ENCODE measurements around the gene SMAD6. TPM values are rescaled to one million over a fixed set of nuclear protein-coding genes. Genes with fewer than 3 reads are reported as not detected.

The SMAD6 gene
- total RNA-seq, 1 experiment from 2014 or later, result 2.0 TPM

DNA sequence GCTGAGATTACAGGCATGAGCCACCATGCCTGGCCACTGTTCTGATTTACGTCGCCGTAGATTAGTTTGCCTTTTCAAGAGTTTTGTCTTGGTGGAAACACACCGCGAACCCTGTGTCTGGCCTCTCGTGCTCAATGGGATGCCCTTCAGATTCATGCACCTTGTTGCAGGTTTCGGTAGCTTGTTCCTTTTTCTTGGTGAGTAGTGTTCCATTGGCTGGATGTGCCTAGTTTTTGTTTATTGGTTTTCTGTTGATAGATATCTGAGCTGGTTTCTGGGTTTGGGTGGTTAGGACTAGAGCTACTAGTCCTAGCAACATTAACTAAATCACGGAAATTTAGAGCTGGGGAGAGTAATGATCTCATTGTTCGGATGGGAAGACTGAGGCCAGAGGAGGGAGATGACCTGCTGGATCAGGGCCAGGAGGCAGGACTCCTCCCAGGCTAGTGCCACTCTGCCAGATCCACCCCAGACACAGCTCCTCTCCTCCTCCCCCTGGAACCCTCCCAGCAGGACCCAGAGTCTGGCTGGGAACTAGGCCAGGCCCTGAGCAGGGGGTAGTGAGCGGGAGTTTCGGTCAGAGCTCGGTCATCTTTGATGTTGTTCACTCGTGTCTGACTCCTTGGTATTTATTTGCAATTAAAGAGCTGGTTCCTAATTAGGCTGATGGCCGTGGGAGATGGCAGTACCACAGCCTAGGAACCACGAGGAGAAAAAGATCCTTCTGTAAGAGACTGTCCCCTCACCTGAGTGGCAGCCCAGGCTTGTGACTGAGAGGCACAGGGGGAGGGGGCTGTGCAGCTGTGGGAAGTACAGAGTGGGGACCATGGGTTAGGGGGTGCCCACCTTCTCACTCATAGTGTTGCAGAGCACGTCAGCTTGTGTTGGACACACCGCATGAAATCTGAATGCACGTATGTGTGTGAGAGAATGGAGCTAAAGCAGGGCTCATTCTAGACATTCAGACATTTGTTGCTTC is 73.4 kb downstream of the SMAD6 start:
- no peak for DNase-seq (ENCODE audit: low read depth)

DNA sequence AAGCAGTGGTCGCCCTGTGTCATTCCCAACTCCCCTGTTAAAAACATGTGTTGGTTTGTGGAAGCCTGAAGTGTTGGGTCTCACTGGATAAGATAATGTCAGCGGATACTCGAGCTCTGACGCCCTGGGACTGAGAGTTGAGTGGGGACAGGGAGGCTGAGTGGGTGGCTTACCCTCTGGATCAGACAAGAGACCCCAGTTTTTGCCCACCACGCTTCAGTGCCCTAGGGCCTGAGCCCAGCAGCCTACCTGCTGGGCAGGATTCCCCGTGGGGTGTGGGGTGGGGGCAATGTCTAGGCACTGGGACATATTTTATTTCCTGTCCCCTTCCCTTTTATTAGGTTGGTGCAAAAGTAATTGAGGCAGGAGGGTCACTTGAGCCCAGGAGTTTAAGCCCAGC is 75.0 kb downstream of the SMAD6 start:
- DNase-seq (ENCODE audit: low read depth), result no peak

DNA sequence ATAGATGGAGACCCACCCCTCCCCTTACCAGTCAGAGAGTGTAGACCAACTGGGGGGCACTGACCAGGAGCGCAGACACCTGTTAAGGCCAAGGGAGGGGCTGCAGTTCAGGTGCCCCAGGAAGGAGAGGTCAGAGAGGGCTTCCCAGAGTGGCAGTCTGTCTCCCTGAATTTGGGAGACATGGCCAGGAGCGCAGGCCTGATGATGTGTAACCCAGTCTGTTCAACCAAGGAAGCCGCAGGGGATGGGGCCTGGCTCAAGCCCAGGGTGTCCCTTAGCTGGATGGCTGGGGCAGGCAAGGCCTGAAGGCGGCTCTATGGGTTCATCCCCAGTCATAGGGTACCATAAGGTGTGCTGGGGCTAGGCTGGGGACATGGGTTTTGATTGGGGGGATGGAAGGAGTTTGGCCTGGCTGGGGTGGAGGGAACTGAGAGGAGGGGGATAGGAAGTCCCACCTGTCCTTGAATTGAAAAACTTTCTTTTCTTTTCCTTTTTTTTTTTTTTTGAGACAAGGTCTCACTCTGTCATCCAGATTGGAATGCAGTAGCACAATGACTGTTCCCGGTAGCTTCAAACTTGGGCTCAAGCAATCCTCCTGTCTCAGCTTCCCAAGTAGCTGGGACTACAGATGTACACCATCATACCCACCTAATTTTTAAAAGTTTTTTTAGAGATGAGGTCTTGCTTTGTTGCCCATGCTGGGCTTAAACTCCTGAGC is 75.7 kb downstream of the SMAD6 start:
- no peak for DNase-seq (ENCODE audit: low read depth)

DNA sequence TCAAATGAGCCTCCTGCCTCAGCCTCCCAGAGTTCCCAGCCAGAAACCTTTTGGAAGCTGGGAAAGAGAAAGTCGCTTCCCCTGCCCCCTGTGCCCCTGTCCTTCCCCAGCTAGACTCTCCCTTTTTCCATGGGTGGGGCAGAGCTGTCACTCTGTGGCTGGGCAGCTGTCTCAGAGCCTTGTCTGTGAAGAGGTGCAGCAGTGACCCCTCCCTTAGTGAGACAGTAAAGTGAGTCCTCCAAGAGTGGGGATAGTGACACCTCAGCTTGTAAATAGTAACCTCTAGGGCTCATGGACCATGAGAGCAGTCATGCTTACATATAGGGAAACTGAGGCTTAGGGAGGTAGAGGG is 76.3 kb downstream of the SMAD6 start:
- no peak for DNase-seq (ENCODE audit: low read depth)

DNA sequence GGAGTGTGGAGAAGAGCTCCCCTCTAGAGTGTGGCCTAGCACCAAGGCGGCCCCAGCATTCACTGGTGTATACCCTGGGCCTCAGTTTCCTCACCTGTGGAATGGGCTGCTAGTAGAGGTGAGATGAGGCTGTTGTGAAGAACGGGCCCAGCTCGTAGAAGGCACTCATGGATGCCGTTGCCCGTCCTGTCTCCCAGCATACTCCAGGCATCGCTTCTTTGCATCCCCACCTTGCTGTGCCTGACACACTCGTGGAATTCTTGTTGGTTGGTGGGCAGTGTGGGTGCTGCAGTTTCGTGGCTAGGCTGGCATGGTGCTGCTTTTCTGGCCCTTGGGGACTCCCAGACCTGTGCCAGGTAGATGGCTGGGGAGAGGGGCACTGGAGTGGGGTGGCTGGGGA is 76.7 kb downstream of the SMAD6 start:
- no peak for DNase-seq (ENCODE audit: low read depth)

DNA sequence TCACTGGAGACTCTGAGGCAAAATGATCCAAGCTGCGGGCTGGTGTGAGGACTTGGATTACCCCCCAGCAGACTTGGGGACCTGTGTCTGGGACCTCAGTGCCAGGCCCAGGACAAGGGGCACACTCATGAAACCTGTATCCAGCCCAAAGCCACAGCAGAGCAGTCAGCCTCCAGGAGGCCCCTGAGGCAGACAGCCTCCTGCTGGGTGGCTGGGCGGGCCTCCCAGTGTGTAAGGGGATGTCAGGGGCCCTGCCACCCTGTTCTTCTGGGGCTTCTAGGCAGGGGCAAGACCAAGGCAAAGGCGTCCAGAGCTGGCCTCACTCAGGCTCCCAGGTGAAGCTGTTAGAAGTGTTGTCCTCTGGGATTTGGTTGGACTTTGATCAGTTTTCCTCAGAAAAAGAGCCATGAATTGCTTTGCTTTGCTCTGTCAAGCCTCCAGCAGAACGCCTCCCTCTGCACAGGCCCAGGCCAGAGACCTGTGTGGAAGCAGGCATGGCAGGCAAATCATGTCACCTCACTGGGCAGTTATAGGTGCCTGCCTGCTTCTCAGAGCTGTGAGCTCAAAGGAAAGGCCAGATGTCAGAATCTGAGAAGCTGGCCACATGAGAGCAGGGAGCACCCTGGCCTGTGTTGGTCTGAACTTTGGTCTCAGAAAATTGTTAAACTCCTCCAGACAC is 77.4 kb downstream of the SMAD6 start:
- no peak for DNase-seq (ENCODE audit: low read depth)

DNA sequence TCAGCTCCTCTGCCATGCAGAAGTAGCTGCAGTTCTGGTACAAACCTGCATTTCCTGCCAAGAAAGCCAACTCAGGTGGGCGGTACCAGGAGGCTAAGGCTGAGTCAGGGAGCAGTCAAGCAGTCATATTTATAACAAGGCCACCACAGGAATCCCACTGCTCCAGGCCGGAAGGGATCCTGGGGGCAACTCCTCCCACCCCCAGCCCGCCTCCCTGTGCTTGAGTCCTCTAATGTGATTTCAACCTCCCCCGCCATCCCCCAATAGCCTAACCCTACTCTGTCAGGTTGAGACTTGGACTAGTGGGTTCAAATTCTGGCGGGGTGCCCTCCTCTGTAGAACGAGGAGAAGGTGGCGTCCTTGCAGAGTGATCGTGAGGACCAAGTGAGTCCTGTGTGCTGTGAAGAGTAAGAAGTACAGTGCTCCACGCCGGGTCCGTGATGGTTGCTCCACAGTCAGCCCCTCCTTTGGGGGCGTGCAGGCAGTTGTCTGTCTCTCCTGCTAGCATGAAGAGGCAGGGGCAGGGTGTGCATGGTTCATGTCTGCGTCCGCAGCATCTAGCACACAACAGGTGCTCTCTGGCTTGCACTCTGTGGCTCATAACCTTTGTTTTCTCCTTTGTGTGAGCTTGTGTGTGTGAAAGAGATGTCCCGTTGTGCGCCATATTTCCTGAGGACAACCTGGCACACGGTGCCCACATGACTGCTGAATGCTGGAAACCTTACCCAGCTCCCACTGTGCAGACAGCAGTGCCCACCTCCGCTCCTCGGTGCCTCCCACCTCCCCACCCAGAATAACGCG is 78.3 kb downstream of the SMAD6 start:
- peak; percentile 85 for DNase-seq (ENCODE audit: low read depth)

DNA sequence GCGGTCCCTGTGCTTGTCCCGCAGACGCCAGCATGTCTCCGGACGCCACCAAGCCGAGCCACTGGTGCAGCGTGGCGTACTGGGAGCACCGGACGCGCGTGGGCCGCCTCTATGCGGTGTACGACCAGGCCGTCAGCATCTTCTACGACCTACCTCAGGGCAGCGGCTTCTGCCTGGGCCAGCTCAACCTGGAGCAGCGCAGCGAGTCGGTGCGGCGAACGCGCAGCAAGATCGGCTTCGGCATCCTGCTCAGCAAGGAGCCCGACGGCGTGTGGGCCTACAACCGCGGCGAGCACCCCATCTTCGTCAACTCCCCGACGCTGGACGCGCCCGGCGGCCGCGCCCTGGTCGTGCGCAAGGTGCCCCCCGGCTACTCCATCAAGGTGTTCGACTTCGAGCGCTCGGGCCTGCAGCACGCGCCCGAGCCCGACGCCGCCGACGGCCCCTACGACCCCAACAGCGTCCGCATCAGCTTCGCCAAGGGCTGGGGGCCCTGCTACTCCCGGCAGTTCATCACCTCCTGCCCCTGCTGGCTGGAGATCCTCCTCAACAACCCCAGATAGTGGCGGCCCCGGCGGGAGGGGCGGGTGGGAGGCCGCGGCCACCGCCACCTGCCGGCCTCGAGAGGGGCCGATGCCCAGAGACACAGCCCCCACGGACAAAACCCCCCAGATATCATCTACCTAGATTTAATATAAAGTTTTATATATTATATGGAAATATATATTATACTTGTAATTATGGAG is 79.1 kb downstream of the SMAD6 start:
- DNase-seq (ENCODE audit: low read depth), result no peak

DNA sequence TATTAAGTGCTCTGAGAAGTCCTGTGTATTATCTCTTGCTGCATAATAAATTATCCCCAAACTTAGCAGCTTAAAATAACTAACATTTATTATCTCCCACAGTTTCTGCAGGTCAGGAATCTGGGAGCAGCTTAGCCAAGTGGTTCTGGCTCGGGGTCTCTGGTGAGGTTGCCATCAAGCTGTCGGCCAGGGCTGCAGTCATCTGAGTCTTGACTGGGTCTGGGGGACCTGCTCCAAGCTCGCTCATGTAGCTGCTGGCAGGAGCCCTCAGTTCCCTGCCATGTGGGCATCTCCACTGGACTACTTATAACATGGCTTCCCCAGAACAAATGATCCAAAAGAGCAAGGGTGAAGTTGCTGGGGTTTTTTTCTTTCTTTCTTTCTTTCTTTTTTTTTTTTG is 80.7 kb downstream of the SMAD6 start:
- no peak for DNase-seq (ENCODE audit: low read depth)

DNA sequence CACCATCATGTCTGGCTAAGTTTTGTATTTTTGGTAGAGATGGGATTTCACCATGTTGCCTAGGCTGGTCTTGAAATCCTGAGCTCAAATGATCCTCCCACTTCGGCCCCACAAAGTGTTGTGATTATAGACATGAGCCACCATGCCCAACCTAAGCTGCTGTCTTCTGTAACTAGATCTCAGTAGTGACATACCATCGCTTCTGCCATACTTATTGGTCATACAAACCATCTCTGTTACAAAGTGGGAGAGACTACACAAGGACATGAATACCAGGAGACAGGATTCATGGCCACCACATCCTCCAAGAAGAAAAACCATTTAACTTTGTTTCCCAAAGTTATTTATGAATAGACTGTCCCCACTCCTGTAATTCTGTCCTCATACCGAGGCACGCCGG is 81.3 kb downstream of the SMAD6 start:
- DNase-seq (ENCODE audit: low read depth), result no peak

DNA sequence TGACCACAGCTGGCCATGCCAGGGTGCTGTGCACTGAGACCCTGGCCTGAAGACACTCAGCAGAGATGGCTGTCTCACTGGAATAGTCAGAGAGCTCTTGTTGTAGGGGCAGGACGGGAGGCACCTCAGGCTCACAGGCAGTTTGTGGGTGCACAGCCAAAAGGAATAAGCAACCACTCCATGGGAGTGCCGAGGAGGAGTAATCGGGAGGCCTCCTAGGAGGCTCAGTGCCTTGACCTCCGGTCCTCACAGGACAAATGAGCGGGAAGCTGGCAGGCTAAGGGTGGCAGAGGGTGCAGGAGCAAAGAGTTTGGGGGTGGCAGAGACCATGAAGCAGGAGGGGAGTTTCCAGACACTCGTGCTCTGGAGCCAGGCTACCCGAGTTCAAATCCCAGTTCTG is 81.7 kb downstream of the SMAD6 start:
- no peak for DNase-seq (ENCODE audit: low read depth)

DNA sequence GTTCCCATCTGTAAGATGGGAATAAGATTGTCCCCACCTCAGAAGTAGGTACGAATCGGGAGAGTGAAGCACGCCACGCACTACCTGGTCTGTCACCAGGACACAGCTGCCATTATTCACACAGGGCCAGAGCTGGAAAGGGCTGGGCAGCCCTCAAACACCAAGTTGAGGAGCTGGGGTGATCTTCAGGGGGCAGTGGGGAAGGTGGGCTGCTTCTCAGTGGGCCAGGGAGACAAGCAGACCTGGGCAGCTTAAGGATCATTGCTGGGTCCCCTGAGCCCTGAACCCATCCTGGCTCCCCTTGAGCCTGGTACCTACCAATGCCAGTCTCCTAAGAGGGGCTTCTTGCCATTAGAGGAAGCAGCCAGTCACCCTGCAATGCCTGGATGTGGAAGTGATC is 82.1 kb downstream of the SMAD6 start:
- DNase-seq (ENCODE audit: low read depth), result no peak

DNA sequence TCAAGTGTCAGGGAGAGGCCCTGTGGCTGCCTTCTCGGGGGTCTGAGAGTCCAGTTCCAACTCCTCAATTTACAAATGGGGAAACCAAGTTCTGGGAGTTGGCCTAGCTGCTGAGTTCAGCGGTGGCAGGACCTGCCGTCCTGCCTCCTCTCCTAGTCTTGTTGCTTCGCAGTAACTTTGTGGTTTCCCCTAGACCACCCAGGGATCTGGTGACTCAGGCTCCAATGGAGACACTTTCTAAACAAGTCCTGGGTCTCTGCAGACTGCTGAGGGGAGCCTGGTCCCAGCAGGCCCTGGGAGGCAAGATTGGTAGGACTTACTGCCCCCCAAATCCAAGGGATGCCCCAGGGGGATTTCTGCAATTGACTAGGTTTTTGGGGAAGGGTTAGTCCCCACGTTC is 83.6 kb downstream of the SMAD6 start:
- peak; percentile 60 for DNase-seq (ENCODE audit: low read depth)

DNA sequence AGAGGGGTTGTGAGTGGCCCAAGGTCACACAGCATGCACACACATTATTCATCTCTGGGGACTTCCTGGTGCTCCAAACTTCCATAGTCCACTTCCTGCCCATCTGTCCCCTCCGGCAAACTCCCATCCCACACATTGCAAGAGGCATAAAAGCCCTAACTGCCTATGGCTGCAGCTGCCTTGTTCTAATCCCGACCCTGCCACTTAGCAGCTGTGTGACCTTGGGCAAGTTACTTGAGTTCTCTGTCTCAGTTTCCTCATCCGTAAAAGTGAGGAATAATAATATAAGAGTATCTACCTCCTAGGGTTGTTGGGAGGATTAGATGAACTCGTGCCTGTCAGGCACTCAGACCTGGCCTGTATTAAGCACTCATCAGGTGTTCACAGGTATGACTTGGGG is 84.2 kb downstream of the SMAD6 start:
- peak; percentile 32 for DNase-seq (ENCODE audit: low read depth)

DNA sequence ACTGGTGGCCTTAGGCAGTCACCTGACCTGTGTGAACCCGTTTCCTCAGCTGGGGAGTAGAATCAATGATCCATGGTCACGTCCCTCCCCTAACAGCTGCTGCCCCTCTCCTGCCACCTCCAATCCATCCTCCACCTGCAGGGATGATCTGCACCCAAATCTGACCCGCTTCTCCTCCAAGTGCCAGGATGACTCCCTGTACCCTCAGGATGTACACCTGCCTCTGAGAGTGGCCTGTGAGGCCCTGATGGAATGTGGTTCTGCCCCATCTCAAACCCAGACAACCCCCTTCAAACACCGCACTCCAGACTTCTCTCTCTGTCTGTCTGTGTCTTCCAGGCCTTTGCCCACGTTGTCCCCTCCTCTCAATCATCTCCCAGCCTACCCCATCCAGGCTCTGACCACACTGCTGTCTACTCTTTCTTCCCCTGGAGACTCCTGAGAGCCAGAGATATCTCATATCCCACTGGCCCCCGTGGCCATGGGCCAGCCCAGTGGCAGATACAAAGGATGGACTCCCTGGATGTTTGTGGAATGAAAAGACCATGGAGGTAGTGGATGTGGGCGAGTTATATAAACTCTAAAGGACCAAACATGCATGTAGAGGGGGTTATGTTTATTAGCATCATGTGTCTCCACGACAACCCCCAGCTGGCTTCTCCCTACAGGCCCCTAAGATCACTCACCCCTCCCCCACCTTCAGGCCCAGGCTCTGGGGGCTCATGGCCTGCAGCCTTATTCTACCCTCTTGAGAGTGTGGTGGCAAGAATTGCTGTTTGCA is 84.9 kb downstream of the SMAD6 start:
- no peak for DNase-seq (ENCODE audit: low read depth)

DNA sequence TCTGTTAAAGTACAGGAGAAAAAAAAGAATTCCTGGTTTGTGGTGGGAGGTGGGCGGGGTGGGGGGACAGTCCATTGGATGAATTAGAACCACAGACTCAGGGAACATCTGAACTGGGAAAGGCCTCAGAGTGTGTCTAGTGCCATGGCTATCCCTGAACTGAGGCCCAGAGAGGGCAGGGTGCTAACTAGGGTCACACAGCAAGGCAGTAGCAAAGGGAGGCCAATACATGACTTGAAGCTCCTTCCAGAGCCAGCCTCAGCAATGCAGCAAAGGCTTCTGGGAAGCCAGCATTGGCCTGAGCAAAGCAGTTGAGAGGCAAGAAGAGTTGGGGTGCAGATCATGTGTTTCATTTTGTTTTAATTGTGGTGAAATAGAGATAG is 85.4 kb downstream of the SMAD6 start:
- DNase-seq (ENCODE audit: low read depth), result no peak

DNA sequence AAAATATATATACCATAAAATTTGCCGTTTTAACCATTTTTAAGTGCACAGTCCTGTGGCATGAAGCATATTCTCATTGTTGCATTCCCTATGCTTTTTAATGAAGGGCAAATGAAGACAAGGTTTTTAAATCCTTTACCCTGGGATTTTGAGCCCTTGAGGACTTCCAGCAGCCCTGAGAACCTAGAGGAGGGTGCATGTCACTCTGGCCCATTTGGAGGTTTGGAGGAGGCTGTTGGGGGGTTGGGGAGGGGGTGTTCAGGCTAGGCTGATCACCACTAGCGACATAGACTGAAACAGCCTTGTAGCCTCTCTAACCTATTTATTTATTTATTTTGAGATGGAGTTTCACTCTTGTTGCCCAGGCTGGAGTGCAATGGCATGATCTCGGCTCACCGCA is 86.0 kb downstream of the SMAD6 start:
- no peak for DNase-seq (ENCODE audit: low read depth)

DNA sequence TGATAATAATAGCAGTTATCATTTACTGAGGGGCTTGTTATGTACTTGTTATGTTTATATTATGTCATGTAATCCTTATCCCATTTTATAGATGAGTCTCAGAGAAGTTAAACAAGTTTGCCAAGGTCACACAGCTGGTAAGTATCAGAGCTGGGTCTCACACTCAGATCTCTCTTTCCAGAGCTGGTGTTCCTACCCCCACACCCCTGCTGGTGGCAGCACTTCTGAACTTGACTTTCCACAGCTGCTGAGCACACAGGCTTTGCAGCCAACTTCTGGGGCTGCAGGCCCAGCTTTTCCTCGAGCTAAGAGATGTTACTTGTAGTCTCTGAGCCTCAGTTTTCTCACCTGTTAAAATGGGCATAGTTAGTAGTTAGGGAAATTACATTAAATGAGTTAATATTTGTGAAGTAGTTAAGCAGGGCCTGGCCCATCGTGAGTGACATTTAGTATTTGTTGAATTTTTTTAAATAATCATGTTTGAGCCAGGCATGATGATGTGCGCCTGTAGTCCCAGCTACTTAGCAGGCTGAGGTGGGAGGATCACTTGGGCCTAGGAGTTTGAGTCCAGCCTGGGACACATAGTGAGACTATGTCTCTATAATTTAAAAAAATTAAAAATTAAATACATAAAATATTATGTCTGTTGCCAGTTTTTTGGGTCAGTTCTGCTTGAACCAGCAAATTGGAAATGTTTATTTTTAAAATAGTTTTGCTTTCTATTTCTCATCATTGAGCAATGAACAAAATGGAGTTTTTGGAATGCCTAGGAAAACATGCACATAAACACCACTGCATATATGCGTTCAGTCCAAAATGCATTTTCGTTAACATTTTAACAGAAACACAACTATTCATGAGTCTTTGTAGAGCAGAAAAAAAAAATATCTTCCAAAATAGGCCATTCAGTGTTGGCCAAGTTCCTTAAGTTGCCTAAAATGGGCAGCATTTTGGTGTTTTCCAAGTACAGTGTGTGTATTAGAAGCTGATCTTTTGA is 87.3 kb downstream of the SMAD6 start:
- peak; percentile 54 for DNase-seq (ENCODE audit: low read depth)

DNA sequence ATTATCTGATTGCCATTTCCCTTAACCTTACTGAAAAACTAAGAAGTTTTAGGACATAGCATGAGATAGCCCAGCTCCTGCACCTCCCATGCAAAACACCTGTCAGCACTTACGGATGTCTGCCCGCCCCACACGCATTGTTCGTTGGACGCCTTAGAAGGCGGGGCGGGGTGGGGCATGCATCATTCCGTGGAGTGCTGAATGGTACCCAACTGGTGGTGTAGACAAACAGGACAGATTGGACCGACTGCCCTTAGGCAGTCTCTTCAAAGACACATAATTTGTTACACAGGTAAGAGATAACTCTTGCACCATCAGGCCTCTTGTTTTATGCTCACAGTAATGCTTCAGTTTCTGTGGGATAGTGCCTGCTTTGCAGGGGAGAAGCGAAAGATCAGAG is 93.8 kb downstream of the SMAD6 start:
- no peak for DNase-seq (ENCODE audit: low read depth)
